Vagina (tissue), 2 donors: Measurements from ENCODE around the gene CCR6. TPM values are rescaled to one million over a fixed set of nuclear protein-coding genes. Genes with fewer than 3 reads are reported as not detected.
A peak's percentile ranks its signal among the peaks of the same experiment; 100 is the strongest.

ENCODE experiments used
- DNase-seq, 2 donors: peaks; one replicate each; pipeline ENCODE4 v3.0.0-alpha.2; 2017; ENCODE audit errors: extremely low spot score in 2 of 2
- H3K27ac ChIP-seq: fragments of 200-600 bp; sonication (generic); one replicate; pipeline ENCODE4 v1.5.1; 2019
- H3K27me3 ChIP-seq: fragments of 200-600 bp; sonication (generic); one replicate; pipeline ENCODE4 v1.5.1; 2019
- H3K36me3 ChIP-seq, 2 donors: fragments of 200-600 bp; sonication (generic); one replicate each; pipeline ENCODE4 v1.5.1; 2017 to 2019
- H3K4me1 ChIP-seq: fragments of 200-600 bp; sonication (generic); one replicate; pipeline ENCODE4 v1.5.1; 2019
- H3K4me3 ChIP-seq, 2 donors: fragments of 200-600 bp; sonication (generic); 1 replicate in 1 of 2; 2 replicates in 1 of 2; pipeline ENCODE4 v1.5.1; 2016 to 2019
- H3K9me3 ChIP-seq: fragments of 200-600 bp; sonication (generic); one replicate; pipeline ENCODE4 v1.5.1; 2019
- POLR2A ChIP-seq, 2 donors: fragments of 450-650 bp; IDR thresholded peaks; one replicate each; pipeline ENCODE4 v1.6.1; 2017; ENCODE audit warnings: antibody characterized with exemption in 2 of 2, mild to moderate bottlenecking in 2 of 2, moderate library complexity in 2 of 2
- POLR2AphosphoS5 ChIP-seq, 2 donors: sonication (generic); formaldehyde crosslinking; IDR thresholded peaks; one replicate each; pipeline ENCODE4 v1.9.0; 2017; ENCODE audit warnings: antibody characterized with exemption in 2 of 2, mild to moderate bottlenecking in 2 of 2, low read depth in 1 of 2; ENCODE audit not compliant: insufficient read depth in 1 of 2
- intact Hi-C: fragments of 100-400 bp; cut with DNase I; formaldehyde crosslinking; loops from one replicate; pipeline ENCODE4 v1.15.1; 2023
- total RNA-seq: library from RNA; depleted of rRNA; stranded (reverse); fragments of >200 nt; gene quantifications from one replicate; pipeline ENCODE4 v1.2.3, GENCODE V29; 2016
- TF ChIP-seq, protein P1 (sequence below), 3 experiments: fragments of 450-650 bp in 2 of 3; fragments of 200-600 bp in 1 of 3; sonication (generic) in 1 of 3; IDR thresholded peaks; one replicate each; pipeline ENCODE4 v1.5.1; 2017 to 2019; ENCODE audit warnings: antibody characterized with exemption in 3 of 3, mild to moderate bottlenecking in 2 of 3, moderate library complexity in 2 of 3

Gene CCR6
- total RNA-seq, 1 donor from 2014 or later, result 1.2 TPM

DNA sequence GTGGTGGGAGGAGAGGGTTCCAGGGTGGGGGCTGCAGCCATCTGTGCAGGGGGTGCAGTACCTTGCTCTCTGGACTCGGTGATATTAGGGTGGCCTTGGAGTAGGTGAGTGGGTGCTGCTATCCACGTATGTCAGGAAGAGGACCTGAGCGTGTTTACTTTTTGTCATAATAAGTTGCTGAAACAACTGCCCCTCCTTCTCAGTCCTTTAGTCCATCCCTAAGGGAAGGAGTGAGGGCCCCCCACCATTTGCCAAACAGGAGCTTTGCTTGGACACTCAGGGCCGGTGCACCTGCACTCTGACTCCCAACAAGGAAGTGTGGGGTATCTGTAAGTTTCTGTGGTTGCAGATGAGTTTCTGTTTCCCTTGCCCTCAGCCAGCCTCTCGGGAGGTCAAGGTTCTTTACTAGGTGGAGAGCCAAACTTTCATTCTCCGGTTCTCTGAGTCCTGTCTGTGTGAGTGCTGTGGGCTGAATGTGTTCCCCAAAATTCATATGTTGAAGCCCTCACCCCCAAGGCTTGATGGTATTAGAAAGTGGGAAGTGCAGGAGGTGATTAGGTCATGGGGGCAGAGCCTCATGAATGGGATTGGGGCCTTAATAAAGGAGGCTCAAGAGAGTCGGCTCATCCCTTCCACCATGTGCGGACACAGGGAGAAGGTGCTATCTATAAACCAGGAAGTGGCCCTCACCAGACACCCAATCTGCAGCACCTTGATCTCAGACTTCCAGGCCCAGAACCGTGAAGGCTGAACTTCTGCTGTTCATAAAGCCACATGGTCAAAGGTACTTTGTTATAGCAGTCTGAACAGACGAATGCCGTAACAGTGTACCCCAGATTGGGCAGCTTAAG, 19.6 kb upstream of the CCR6 start:
- H3K9me3 ChIP-seq, result no peaks in the 10 kb centered on the region
- TF ChIP-seq, protein P1, sequence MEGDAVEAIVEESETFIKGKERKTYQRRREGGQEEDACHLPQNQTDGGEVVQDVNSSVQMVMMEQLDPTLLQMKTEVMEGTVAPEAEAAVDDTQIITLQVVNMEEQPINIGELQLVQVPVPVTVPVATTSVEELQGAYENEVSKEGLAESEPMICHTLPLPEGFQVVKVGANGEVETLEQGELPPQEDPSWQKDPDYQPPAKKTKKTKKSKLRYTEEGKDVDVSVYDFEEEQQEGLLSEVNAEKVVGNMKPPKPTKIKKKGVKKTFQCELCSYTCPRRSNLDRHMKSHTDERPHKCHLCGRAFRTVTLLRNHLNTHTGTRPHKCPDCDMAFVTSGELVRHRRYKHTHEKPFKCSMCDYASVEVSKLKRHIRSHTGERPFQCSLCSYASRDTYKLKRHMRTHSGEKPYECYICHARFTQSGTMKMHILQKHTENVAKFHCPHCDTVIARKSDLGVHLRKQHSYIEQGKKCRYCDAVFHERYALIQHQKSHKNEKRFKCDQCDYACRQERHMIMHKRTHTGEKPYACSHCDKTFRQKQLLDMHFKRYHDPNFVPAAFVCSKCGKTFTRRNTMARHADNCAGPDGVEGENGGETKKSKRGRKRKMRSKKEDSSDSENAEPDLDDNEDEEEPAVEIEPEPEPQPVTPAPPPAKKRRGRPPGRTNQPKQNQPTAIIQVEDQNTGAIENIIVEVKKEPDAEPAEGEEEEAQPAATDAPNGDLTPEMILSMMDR (IDR thresholded peaks at IDR 0.05), result no peak
- TF ChIP-seq POLR2A (IDR thresholded peaks at IDR 0.05), result no peak
- TF ChIP-seq POLR2AphosphoS5 (IDR thresholded peaks at IDR 0.05; ENCODE audit: insufficient read depth in 1 of 2, low read depth in 1 of 2), result no peak
- no peak for DNase-seq
- intact Hi-C loops, result no loop called here
- H3K27me3 ChIP-seq, result no peaks in the 10 kb centered on the region
- H3K4me3 ChIP-seq, result no peak overlapping the region
- H3K36me3 ChIP-seq, result no peaks in the 10 kb centered on the region
- H3K4me1 ChIP-seq, result no peaks in the 10 kb centered on the region
- no peak overlapping the region for H3K27ac ChIP-seq

DNA sequence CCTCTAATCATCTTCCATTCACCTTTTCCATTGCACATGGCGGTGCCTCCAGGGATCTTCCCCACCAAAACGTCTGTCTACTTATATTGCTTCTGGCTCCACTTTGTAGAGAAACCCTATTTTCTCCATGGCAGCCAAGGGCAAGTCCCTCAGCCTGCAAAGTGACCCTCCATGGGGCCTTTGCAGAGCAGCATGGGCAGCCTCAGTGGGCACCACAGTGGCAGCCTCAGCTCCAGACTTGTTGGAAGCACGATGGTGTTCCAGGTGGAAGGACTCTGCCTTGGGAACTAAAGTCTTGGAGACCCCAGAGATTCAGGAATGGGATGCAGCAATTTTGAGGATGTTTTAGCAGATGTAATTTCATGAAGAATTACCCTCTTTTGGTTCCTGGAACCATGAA, 18.5 kb upstream of the CCR6 start:
- Histone ChIP-seq H3K36me3 (no peaks in the 10 kb centered on the region), H3K9me3 (no peaks in the 10 kb centered on the region), H3K4me1 (no peaks in the 10 kb centered on the region), H3K27ac (no peak overlapping the region), H3K27me3 (no peaks in the 10 kb centered on the region), H3K4me3 (no peak overlapping the region)
- TF ChIP-seq POLR2A (IDR thresholded peaks at IDR 0.05), result no peak
- TF ChIP-seq POLR2AphosphoS5 (IDR thresholded peaks at IDR 0.05; ENCODE audit: insufficient read depth in 1 of 2, low read depth in 1 of 2), result no peak
- TF ChIP-seq, protein P1 (IDR thresholded peaks at IDR 0.05), result no peak
- no peak for DNase-seq
- intact Hi-C loops, result no loop called here

DNA sequence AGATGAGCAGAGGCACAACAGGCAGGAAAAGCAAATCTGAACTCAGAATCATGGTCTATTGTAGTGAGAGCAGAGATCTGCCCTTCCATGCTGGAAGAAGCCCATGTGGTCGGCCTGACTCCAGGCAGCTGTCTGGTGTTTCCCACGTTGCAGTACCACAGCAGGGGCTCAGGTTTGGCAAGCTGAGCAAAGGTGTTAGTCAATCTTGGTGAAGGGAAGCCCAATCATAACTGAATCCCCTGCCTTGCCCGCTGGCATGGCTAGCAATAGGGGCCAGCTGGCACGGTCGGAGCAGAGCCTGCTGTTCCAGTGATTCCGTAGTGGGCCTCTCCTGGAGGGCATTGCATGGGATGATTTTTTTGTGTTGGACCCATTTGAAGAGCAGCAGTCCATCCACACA, 17.8 kb upstream of the CCR6 start:
- peak in 1 of 2 donors; percentile 72 for DNase-seq
- Histone ChIP-seq H3K27me3 (no peaks in the 10 kb centered on the region), H3K4me3 (no peak overlapping the region), H3K27ac (no peak overlapping the region), H3K36me3 (no peaks in the 10 kb centered on the region), H3K4me1 (no peaks in the 10 kb centered on the region), H3K9me3 (no peaks in the 10 kb centered on the region)
- TF ChIP-seq, protein P1 (IDR thresholded peaks at IDR 0.05), result no peak
- TF ChIP-seq POLR2A (IDR thresholded peaks at IDR 0.05) (no peak), POLR2AphosphoS5 (IDR thresholded peaks at IDR 0.05; ENCODE audit: insufficient read depth in 1 of 2, low read depth in 1 of 2) (no peak)
- intact Hi-C loops, result no loop called here

DNA sequence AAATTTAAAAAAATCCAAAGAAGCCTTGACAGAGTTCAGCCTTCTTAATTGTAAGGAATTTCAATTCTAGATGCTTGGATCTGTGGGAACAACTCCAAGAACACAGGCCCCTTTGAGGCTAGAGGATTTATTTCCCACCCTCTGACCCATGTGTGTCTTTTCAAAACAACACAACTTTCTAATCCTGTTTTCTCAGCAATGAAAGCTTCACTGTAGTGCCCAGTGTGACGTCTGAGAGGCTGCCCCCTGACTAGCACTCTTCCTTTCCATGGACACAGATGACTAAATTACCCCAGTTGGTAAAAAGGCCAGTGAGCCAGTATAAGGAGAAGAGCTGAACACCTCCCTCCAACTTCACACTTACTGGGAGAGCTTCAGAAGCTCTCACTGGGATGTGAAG, 16.5 kb upstream of the CCR6 start:
- H3K36me3 ChIP-seq, result no peaks in the 10 kb centered on the region
- H3K4me1 ChIP-seq, result no peaks in the 10 kb centered on the region
- intact Hi-C loops, result no loop called here
- no peak for DNase-seq
- no peaks in the 10 kb centered on the region for H3K9me3 ChIP-seq
- no peak overlapping the region for H3K4me3 ChIP-seq
- TF ChIP-seq POLR2AphosphoS5 (IDR thresholded peaks at IDR 0.05; ENCODE audit: insufficient read depth in 1 of 2, low read depth in 1 of 2) (no peak), POLR2A (IDR thresholded peaks at IDR 0.05) (no peak)
- TF ChIP-seq, protein P1 (IDR thresholded peaks at IDR 0.05), result no peak
- H3K27ac ChIP-seq, result no peak overlapping the region
- H3K27me3 ChIP-seq, result no peaks in the 10 kb centered on the region

DNA sequence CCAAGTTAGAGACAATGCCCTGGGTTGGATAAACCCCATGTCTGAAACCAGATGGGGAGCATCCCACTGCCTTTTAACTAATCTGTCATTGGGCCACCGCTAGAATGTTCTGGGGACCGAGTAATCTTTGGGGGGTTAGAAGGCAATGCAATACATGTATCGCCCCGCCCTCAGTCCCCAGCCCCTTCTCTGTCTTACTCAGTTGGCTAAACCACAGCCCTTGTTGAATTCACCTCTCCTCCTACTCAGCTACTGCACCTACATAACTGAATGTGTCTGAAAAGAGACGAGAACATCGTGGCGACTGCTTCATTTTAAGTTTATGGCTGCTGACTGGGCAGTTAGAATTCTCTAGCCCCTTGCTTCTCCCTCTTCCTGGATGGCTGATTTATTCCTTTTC, 15.1 kb upstream of the CCR6 start:
- no peak for DNase-seq
- TF ChIP-seq POLR2AphosphoS5 (IDR thresholded peaks at IDR 0.05; ENCODE audit: insufficient read depth in 1 of 2, low read depth in 1 of 2) (no peak), POLR2A (IDR thresholded peaks at IDR 0.05) (no peak)
- TF ChIP-seq, protein P1 (IDR thresholded peaks at IDR 0.05), result no peak
- H3K4me1 ChIP-seq, result no peaks in the 10 kb centered on the region
- intact Hi-C loops, result no loop called here
- H3K36me3 ChIP-seq, result no peaks in the 10 kb centered on the region
- no peak overlapping the region for H3K27ac ChIP-seq
- H3K27me3 ChIP-seq, result no peaks in the 10 kb centered on the region
- H3K9me3 ChIP-seq, result no peaks in the 10 kb centered on the region
- no peak overlapping the region for H3K4me3 ChIP-seq
